ENCODE measurements around the gene BDKRB2.

DNA sequence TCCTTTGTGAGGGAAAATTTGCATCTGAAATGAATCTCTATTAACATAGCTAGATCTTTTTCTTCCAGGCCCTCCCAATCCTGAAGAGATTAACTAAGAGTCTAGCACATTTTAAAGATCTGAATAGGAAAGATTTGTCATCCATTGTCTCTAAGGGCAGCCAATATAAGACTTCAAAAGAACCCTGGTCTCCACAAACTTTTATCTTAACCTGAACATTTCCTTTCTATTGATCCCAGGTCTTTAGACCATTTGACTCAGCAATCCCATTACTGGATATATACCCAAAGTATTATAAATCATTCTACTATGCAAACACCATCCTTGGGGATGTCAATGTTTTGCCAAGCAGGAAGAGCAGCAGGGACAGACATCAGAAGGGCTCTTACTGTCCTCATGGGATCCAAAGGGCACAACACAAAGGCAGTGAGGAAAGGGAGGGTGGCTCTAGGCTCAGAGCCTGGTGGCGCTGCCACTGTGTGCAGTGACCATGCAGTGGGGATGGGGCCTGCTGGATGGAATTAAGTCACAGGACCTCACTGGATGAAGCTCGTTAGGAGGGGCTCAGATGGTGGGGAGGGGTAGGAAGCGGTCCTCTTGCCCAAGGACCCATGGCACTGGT is 12.7 kb upstream of the BDKRB2 start:
- TF ChIP-seq, protein P1, sequence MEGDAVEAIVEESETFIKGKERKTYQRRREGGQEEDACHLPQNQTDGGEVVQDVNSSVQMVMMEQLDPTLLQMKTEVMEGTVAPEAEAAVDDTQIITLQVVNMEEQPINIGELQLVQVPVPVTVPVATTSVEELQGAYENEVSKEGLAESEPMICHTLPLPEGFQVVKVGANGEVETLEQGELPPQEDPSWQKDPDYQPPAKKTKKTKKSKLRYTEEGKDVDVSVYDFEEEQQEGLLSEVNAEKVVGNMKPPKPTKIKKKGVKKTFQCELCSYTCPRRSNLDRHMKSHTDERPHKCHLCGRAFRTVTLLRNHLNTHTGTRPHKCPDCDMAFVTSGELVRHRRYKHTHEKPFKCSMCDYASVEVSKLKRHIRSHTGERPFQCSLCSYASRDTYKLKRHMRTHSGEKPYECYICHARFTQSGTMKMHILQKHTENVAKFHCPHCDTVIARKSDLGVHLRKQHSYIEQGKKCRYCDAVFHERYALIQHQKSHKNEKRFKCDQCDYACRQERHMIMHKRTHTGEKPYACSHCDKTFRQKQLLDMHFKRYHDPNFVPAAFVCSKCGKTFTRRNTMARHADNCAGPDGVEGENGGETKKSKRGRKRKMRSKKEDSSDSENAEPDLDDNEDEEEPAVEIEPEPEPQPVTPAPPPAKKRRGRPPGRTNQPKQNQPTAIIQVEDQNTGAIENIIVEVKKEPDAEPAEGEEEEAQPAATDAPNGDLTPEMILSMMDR (conservative IDR thresholded peaks at IDR 0.05 in 1 of 2, IDR thresholded peaks at IDR 0.05 in 1 of 2; ENCODE audit: low read depth in 1 of 2, low read length in 2 of 2): no peak
- TF ChIP-seq EZH2 (IDR thresholded peaks at IDR 0.05; ENCODE audit: low read length, missing control alignments): no peak
